Keratinocyte (primary cell): ENCODE data around the gene STAG3. TPM values are rescaled to one million over a fixed set of nuclear protein-coding genes. Genes with fewer than 3 reads are reported as not detected.
"Not testable (repeated sequence)": the region's sequence is repeated elsewhere in the genome, so short reads cannot be mapped to it uniquely, and the experiment has no call there.

Source experiments
- DNase-seq: peaks from one replicate; pipeline ENCODE4 v3.0.0-alpha.2; 2011; ENCODE audit warnings: low read depth, missing footprints, low spot score
- FAIRE-seq: peaks from 2 replicates; lab custom pipeline; 2011; peaks lifted over from hg19 to GRCh38; lab: Jason Lieb, UNC
- H2AFZ ChIP-seq: 2 replicates; pipeline ENCODE4 v1.6.0; 2012; ENCODE audit warnings: low read length, control low read depth, inconsistent platforms; ENCODE audit not compliant: control insufficient read depth
- H3K27ac ChIP-seq: 2 replicates; pipeline ENCODE4 v1.5.1; 2011; ENCODE audit warnings: low read length; ENCODE audit not compliant: control insufficient read depth, insufficient read depth
- H3K27me3 ChIP-seq: 3 replicates; pipeline ENCODE4 v1.6.0; 2011; ENCODE audit warnings: low read length; ENCODE audit not compliant: control insufficient read depth, insufficient read depth; ENCODE audit errors: extremely low read depth
- H3K36me3 ChIP-seq, 2 experiments: 2 replicates in 1 of 2; 3 replicates in 1 of 2; pipeline ENCODE4 v1.5.1; 2011; ENCODE audit warnings: low read length in 2 of 2, mild to moderate bottlenecking in 1 of 2; ENCODE audit not compliant: control insufficient read depth in 2 of 2, insufficient read depth in 2 of 2; ENCODE audit errors: extremely low read depth in 1 of 2
- H3K4me1 ChIP-seq: 3 replicates; pipeline ENCODE4 v1.5.1; 2011; ENCODE audit warnings: low read length; ENCODE audit not compliant: control insufficient read depth, insufficient read depth; ENCODE audit errors: extremely low read depth
- H3K4me2 ChIP-seq: 3 replicates; pipeline ENCODE4 v1.6.0; 2011; ENCODE audit warnings: low read depth, low read length; ENCODE audit not compliant: control insufficient read depth, insufficient read depth; ENCODE audit errors: extremely low read depth
- H3K4me3 ChIP-seq, 3 experiments: fragments of 200-600 bp in 1 of 3; sonication (generic) in 1 of 3; 2 replicates in 2 of 3; 3 replicates in 1 of 3; pipeline ENCODE4 v1.5.1; 2011 to 2016; ENCODE audit warnings: low read length in 3 of 3, mild to moderate bottlenecking in 3 of 3, control low read depth in 2 of 3, inconsistent platforms in 1 of 3, low read depth in 1 of 3, mixed read lengths in 1 of 3, mixed run types in 1 of 3, moderate library complexity in 1 of 3; ENCODE audit not compliant: control insufficient read depth in 2 of 3, insufficient read depth in 2 of 3; ENCODE audit errors: extremely low read depth in 1 of 3
- H3K79me2 ChIP-seq: 2 replicates; pipeline ENCODE4 v1.6.0; 2012; ENCODE audit warnings: low read length; ENCODE audit not compliant: control insufficient read depth, insufficient read depth
- H3K9ac ChIP-seq: 3 replicates; pipeline ENCODE4 v1.6.0; 2011; ENCODE audit warnings: low read length; ENCODE audit not compliant: control insufficient read depth, insufficient read depth; ENCODE audit errors: extremely low read depth
- H3K9me1 ChIP-seq: 3 replicates; pipeline ENCODE4 v1.6.0; 2011; ENCODE audit warnings: low read length; ENCODE audit not compliant: control insufficient read depth, insufficient read depth; ENCODE audit errors: extremely low read depth
- H3K9me3 ChIP-seq: 2 replicates; pipeline ENCODE4 v1.5.1; 2012; ENCODE audit warnings: low read depth, low read length; ENCODE audit not compliant: control insufficient read depth
- H4K20me1 ChIP-seq: 3 replicates; pipeline ENCODE4 v1.6.0; 2011; ENCODE audit warnings: low read length; ENCODE audit not compliant: control insufficient read depth, insufficient read depth; ENCODE audit errors: extremely low read depth
- EZH2 ChIP-seq: IDR thresholded peaks from one replicate; pipeline ENCODE4 v1.6.1; 2012; ENCODE audit warnings: inconsistent platforms, mild to moderate bottlenecking, low read length, moderate library complexity
- dilution Hi-C: fragments of 300-500 bp; cut with MboI; formaldehyde crosslinking; loops from one replicate; pipeline ENCODE4 v1.7.0; 2020; ENCODE audit warnings: low sequenced_read_pairs; ENCODE audit not compliant: extremely low pct_ligation_motif_present
- polyA plus RNA-seq, 5 experiments: library from polyadenylated mRNA; depleted of rRNA in 3 of 5; stranded (reverse) in 3 of 5; stranded (forward) in 1 of 5; unstranded in 1 of 5; fragments of >200 nt; gene quantifications; 1 replicate in 1 of 5; 2 replicates in 3 of 5; 3 replicates in 1 of 5; pipeline versions ENCODE4 v1.2.1 to v1.2.3, GENCODE V29; 2011 to 2012; ENCODE audit warnings: missing spikeins in 2 of 5, low read depth in 1 of 5, low replicate concordance in 1 of 5
- TF ChIP-seq, protein P1 (sequence below), 3 experiments: IDR thresholded peaks in 1 of 3; conservative IDR thresholded peaks in 1 of 3; optimal IDR thresholded peaks in 1 of 3; 2 replicates in 2 of 3; 3 replicates in 1 of 3; pipeline versions ENCODE3 to v1.5.1; 2011; ENCODE audit warnings: low read length in 3 of 3, mild to moderate bottlenecking in 3 of 3, moderate library complexity in 2 of 3, control low read depth in 1 of 3, inconsistent platforms in 1 of 3; ENCODE audit not compliant: insufficient read depth in 2 of 3; ENCODE audit errors: extremely low read depth in 1 of 3

The STAG3 gene
- polyA plus RNA-seq, 1 donor (not counting 4 experiments of a cell fraction or from before 2014, with no cell fraction given): 0.28 TPM

DNA sequence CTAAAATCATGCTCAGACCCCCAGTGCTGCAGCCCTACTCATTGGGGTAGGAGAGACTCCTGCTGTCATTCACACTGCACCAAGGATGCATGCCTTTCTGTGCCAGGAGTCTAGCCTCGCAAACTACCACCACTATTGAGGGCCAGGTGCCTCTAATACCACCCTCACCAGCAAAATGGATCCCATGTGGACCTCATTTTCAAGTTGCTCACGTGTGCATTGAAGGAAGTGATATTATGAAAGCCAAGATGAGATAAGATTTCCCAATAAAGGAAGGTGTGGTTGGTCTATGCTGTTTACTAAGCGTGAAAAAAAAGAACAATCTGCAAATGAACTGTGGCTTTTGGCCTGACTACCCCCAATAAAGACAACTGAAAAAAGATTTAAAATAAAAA, 36.2 kb upstream of the STAG3 start:
- no peak overlapping the region for H3K4me3 ChIP-seq
- H3K9ac ChIP-seq: no peak overlapping the region
- FAIRE-seq (no peak), DNase-seq (no peak)
- no peaks in the 10 kb centered on the region for H3K27me3 ChIP-seq
- no peak overlapping the region for H3K27ac ChIP-seq
- TF ChIP-seq, protein P1, sequence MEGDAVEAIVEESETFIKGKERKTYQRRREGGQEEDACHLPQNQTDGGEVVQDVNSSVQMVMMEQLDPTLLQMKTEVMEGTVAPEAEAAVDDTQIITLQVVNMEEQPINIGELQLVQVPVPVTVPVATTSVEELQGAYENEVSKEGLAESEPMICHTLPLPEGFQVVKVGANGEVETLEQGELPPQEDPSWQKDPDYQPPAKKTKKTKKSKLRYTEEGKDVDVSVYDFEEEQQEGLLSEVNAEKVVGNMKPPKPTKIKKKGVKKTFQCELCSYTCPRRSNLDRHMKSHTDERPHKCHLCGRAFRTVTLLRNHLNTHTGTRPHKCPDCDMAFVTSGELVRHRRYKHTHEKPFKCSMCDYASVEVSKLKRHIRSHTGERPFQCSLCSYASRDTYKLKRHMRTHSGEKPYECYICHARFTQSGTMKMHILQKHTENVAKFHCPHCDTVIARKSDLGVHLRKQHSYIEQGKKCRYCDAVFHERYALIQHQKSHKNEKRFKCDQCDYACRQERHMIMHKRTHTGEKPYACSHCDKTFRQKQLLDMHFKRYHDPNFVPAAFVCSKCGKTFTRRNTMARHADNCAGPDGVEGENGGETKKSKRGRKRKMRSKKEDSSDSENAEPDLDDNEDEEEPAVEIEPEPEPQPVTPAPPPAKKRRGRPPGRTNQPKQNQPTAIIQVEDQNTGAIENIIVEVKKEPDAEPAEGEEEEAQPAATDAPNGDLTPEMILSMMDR (optimal IDR thresholded peaks at IDR 0.05 in 1 of 3, IDR thresholded peaks at IDR 0.05 in 1 of 3, conservative IDR thresholded peaks at IDR 0.05 in 1 of 3; ENCODE audit: extremely low read depth in 1 of 3, insufficient read depth in 2 of 3, low read length in 3 of 3): no peak
- TF ChIP-seq EZH2: no peak
- no peaks in the 10 kb centered on the region for H3K9me1 ChIP-seq
- no peaks in the 10 kb centered on the region for H3K36me3 ChIP-seq
- no peaks in the 10 kb centered on the region for H3K79me2 ChIP-seq
- peaks cover 4% of the 10 kb centered on the region for H3K4me1 ChIP-seq
- dilution Hi-C loops: no loop called here
- H3K4me2 ChIP-seq: no peak overlapping the region
- H3K9me3 ChIP-seq: no peaks in the 10 kb centered on the region
- no peaks in the 10 kb centered on the region for H4K20me1 ChIP-seq
- no peak overlapping the region for H2AFZ ChIP-seq

DNA sequence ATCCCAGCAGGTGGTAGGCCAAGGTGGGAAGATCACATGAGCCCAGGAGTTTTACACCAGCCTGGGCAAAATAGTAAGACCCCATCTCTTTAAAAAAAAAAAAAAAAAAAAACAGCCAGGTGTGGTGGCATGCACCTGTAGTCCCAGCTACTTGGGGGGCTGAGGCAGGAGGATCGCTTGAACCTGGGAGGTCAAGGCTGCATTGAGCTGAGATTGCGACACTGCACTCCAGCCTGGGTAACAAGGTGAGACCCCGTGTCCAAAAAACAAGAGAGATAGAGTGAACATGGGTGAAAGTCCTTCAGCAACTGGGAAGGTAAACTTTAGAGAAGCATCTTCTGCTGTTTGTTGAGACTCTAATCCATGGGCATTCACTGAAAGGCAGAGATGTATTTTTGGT, 35.3 kb upstream of the STAG3 start:
- no peak overlapping the region for H3K27ac ChIP-seq
- H3K36me3 ChIP-seq: no peaks in the 10 kb centered on the region
- no peaks in the 10 kb centered on the region for H3K79me2 ChIP-seq
- H3K4me2 ChIP-seq: no peak overlapping the region
- no peak overlapping the region for H2AFZ ChIP-seq
- DNase-seq: no peak
- H3K9me1 ChIP-seq: no peaks in the 10 kb centered on the region
- H3K9ac ChIP-seq: no peak overlapping the region
- no peaks in the 10 kb centered on the region for H3K27me3 ChIP-seq
- H3K4me3 ChIP-seq: no peak overlapping the region
- no peak for FAIRE-seq
- no peak for TF ChIP-seq EZH2
- TF ChIP-seq, protein P1 (optimal IDR thresholded peaks at IDR 0.05 in 1 of 3, IDR thresholded peaks at IDR 0.05 in 1 of 3, conservative IDR thresholded peaks at IDR 0.05 in 1 of 3; ENCODE audit: extremely low read depth in 1 of 3, insufficient read depth in 2 of 3, low read length in 3 of 3): no peak
- peaks cover 4% of the 10 kb centered on the region for H3K4me1 ChIP-seq
- H4K20me1 ChIP-seq: no peaks in the 10 kb centered on the region
- no peaks in the 10 kb centered on the region for H3K9me3 ChIP-seq
- dilution Hi-C loops: no loop called here

DNA sequence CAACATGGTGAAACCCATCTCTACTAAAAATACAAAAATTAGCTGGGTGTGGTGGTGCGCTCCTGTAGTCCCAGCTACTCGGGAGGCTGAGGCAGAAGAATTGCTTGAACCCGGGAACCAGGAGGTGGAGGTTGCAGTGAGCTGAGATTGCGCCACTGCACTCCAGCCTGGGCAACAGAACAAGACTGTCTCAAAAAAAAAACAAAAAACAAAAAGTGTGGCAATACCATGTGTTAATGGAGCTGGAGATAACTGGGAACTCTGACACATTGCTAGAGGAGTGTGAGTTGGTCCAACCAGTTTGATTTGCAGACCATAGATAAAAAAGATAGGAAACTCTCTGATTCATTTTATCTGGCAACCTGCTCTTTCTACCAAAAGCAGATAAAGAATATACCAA, 31.4 kb upstream of the STAG3 start:
- H3K9ac ChIP-seq, dilution Hi-C loops, H3K9me1 ChIP-seq, H4K20me1 ChIP-seq, FAIRE-seq, H3K9me3 ChIP-seq, H3K4me2 ChIP-seq, H3K4me3 ChIP-seq, H3K27ac ChIP-seq, H3K36me3 ChIP-seq, H3K27me3 ChIP-seq, H2AFZ ChIP-seq, DNase-seq: not testable (repeated sequence)
- H3K79me2 ChIP-seq: peaks cover 15% of the 10 kb centered on the region
- peaks cover 22% of the 10 kb centered on the region for H3K4me1 ChIP-seq
